ENCODE measurements around the gene TRAK1. TPM values are rescaled to one million over a fixed set of nuclear protein-coding genes. Genes with fewer than 3 reads are reported as not detected.

The TRAK1 gene
- total and polyA plus RNA-seq, 2 experiments from 2014 or later = 28.6 to 74.5 TPM

GRCh38 chr3:42123012-42123581 is 31.9 kb downstream of the TRAK1 start:
- Histone ChIP-seq H3K9me3 (ENCODE audit: low read depth) (no peaks in the 10 kb centered on the region), H3K36me3 (peaks cover 11% of the 10 kb centered on the region), H3K27ac (no peak overlapping the region), H3K27me3 (no peaks in the 10 kb centered on the region), H3K4me1 (ENCODE audit: low read depth) (no peaks in the 10 kb centered on the region), H3K4me3 (no peak overlapping the region)
- no peak for TF ChIP-seq CTCF (IDR thresholded peaks at IDR 0.05; ENCODE audit: low read depth, low read length)
- peak in 1 of 2 donors; percentile 55 for DNase-seq (ENCODE audit: low read depth in 1 of 2, low spot score in 1 of 2)

DNA sequence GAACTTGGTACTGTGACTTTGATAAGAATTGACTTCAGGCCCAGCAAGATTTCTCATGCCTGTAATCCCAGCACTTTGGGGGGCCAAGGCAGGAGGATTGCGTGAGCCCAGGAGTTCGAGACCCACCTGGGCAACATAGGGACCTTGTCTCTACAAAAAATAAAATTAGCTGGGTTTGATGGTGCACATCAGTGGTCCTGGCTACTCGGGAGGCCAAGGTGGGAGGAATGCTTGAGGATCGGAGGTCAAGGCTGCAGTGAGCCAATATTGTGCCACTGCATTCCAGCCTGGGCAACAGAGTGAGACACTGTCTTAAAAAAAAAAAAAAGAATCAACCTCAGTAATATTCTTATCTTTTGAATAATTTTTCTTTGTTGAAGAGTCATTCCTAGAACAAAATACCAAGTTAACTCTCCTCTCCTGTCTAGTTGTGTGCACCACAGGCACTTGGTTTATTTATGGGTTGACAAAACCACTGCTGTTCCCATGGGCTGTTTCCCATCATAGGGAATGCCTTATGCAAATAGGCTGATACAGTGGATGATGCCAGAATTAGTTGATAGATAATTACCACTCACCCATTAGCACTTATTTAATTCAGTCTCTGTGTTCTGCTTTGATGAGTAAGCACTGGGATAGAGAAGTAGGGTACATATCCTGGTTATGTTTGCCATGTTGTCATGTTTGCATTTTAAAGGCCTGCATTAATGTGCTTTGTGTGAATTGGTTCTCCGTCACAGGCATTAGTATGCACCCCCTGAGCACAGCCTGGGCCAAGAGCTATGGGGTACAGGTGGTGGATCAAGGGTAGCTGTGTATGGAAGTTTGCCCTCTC is 32.9 kb downstream of the TRAK1 start:
- DNase-seq (ENCODE audit: low read depth in 1 of 2, low spot score in 1 of 2) = no peak
- TF ChIP-seq CTCF (IDR thresholded peaks at IDR 0.05; ENCODE audit: low read depth, low read length) = no peak
- Histone ChIP-seq H3K36me3 (peaks cover 11% of the 10 kb centered on the region), H3K4me1 (ENCODE audit: low read depth) (no peaks in the 10 kb centered on the region), H3K9me3 (ENCODE audit: low read depth) (no peaks in the 10 kb centered on the region), H3K4me3 (no peak overlapping the region), H3K27ac (no peak overlapping the region), H3K27me3 (no peaks in the 10 kb centered on the region)

GRCh38 chr3:42127226-42127625 is 36.1 kb downstream of the TRAK1 start:
- DNase-seq (ENCODE audit: low read depth in 1 of 2, low spot score in 1 of 2) = no peak
- no peak overlapping the region for H3K27ac ChIP-seq
- peaks cover 11% of the 10 kb centered on the region for H3K36me3 ChIP-seq
- no peak overlapping the region for H3K4me3 ChIP-seq
- TF ChIP-seq CTCF (IDR thresholded peaks at IDR 0.05; ENCODE audit: low read depth, low read length) = no peak
- no peaks in the 10 kb centered on the region for H3K9me3 ChIP-seq (ENCODE audit: low read depth)
- H3K27me3 ChIP-seq = no peaks in the 10 kb centered on the region
- no peaks in the 10 kb centered on the region for H3K4me1 ChIP-seq (ENCODE audit: low read depth)

DNA sequence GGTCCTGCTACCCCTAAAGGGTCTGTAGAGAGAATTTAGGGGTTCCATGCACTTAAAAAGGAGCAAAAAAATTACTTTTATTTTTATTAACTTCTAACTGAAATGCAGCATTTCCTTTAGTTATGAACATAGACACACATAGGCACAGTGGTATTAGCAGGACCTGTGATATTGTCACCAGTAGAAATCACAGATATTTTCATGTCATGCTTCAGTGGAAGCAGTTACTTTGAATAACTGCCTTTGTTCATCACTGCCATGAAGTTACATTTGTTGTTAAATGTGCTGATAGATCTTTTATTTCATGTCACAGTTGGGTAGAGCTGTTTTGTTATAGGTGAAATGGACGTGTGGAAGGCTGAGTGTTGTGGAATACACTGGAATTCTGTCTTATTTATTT is 37.4 kb downstream of the TRAK1 start:
- DNase-seq (ENCODE audit: low read depth in 1 of 2, low spot score in 1 of 2) = no peak
- H3K27ac ChIP-seq = no peak overlapping the region
- H3K9me3 ChIP-seq (ENCODE audit: low read depth) = no peaks in the 10 kb centered on the region
- no peak for TF ChIP-seq CTCF (IDR thresholded peaks at IDR 0.05; ENCODE audit: low read depth, low read length)
- H3K4me3 ChIP-seq = no peak overlapping the region
- peaks cover 11% of the 10 kb centered on the region for H3K36me3 ChIP-seq
- no peaks in the 10 kb centered on the region for H3K27me3 ChIP-seq
- no peaks in the 10 kb centered on the region for H3K4me1 ChIP-seq (ENCODE audit: low read depth)

DNA sequence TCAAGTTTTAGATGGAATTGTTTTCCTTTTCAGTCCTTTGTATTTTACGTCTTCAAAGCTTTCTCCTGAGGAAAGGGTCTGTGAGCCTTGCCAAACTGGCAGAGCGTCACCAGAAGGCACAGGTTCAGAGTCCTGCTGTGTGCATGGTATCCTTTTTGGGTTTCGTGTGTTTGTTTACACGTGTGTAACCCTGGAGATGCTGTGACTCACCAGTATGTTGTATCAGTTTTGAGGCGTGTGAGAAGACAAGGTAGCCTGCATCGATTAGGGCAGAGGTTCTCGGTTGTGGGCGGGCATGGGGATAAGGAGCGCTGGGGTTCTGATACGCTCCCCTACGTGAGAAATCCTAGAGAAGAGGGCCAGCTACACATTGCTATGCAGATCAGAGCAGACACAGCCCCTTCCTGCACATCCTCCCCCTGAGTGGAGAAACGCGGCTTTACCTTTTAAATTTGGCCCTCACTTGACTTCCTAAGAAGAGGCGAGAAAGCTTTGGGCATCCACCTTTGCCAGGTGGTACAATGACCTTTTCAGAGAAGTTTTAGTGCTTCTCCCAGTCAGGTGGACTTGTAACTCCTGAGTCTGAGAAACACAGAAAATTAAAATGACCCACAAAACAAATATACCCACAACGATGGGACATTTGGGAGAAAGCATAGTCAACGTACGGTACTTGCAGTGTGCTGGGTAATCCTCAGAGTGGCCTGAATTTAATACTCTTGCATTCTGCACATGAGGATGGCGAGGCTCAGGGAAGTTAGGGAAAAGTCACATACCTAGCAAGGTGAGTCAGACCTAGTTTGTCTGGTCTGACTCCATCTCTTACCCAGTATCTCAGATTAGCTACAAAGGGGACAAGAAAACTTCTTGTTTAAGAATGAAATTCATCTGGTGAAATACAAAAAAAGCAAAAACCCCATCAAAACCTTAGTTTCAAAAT is 38.1 kb downstream of the TRAK1 start:
- Histone ChIP-seq H3K4me1 (ENCODE audit: low read depth) (no peaks in the 10 kb centered on the region), H3K27me3 (no peaks in the 10 kb centered on the region), H3K36me3 (peaks cover 11% of the 10 kb centered on the region), H3K4me3 (no peak overlapping the region), H3K27ac (no peak overlapping the region), H3K9me3 (ENCODE audit: low read depth) (no peaks in the 10 kb centered on the region)
- DNase-seq (ENCODE audit: low read depth in 1 of 2, low spot score in 1 of 2) = peak in 1 of 2 donors; percentile 6
- no peak for TF ChIP-seq CTCF (IDR thresholded peaks at IDR 0.05; ENCODE audit: low read depth, low read length)
